ENCODE results near the gene MINDY2. TPM values are rescaled to one million over a fixed set of nuclear protein-coding genes. Genes with fewer than 3 reads are reported as not detected.

MINDY2 gene
- total RNA-seq, 2 donors from 2014 or later: 26.6 to 32.5 TPM

GRCh38 chr15:58758141-58758540, 13.0 kb upstream of the MINDY2 start:
- no peak overlapping the region for H3K27ac ChIP-seq (ENCODE audit: low read depth, low read length)
- H3K27me3 ChIP-seq (ENCODE audit: control insufficient read depth, insufficient read depth, low read length, poor library complexity, severe bottlenecking): no peaks in the 10 kb centered on the region
- H3K9me3 ChIP-seq (ENCODE audit: control insufficient read depth, low read length): no peaks in the 10 kb centered on the region
- no peak overlapping the region for H3K4me3 ChIP-seq (ENCODE audit: low read length)
- no peak overlapping the region for H3K9ac ChIP-seq (ENCODE audit: extremely low read depth, low read length, poor library complexity, severe bottlenecking)
- TF ChIP-seq CTCF (conservative IDR thresholded peaks at IDR 0.05): no peak
- no peak overlapping the region for H3K27ac Mint-ChIP-seq
- DNase-seq: no peak
- H3K36me3 Mint-ChIP-seq (ENCODE audit: low read depth): no peaks in the 10 kb centered on the region
- H3K36me3 ChIP-seq (ENCODE audit: control insufficient read depth, insufficient read depth, low read length): no peaks in the 10 kb centered on the region
- H3K27me3 Mint-ChIP-seq (ENCODE audit: insufficient read depth): no peaks in the 10 kb centered on the region
- no peaks in the 10 kb centered on the region for H3K9me3 Mint-ChIP-seq
- H3K4me1 Mint-ChIP-seq: no peaks in the 10 kb centered on the region
- 58 to 89% methylated on average over 1 to 2 of the region's 3 CpGs for WGBS, 2 experiments (ENCODE audit: insufficient coverage in 1 of 2, insufficient read length in 1 of 2)
- no peak overlapping the region for H3K4me3 Mint-ChIP-seq
- H3K4me1 ChIP-seq (ENCODE audit: control insufficient read depth, insufficient read depth, low read length): no peaks in the 10 kb centered on the region

GRCh38 chr15:58760385-58761009, 10.6 kb upstream of the MINDY2 start:
- no peak overlapping the region for H3K27ac Mint-ChIP-seq
- no peaks in the 10 kb centered on the region for H3K4me1 Mint-ChIP-seq
- no peak overlapping the region for H3K27ac ChIP-seq (ENCODE audit: low read depth, low read length)
- peaks cover 13% of the 10 kb centered on the region for H3K9me3 Mint-ChIP-seq
- H3K27me3 ChIP-seq (ENCODE audit: control insufficient read depth, insufficient read depth, low read length, poor library complexity, severe bottlenecking): no peaks in the 10 kb centered on the region
- H3K36me3 ChIP-seq (ENCODE audit: control insufficient read depth, insufficient read depth, low read length): no peaks in the 10 kb centered on the region
- no peaks in the 10 kb centered on the region for H3K36me3 Mint-ChIP-seq (ENCODE audit: low read depth)
- H3K27me3 Mint-ChIP-seq (ENCODE audit: insufficient read depth): no peaks in the 10 kb centered on the region
- H3K4me3 Mint-ChIP-seq: no peak overlapping the region
- peaks cover 11% of the 10 kb centered on the region for H3K9me3 ChIP-seq (ENCODE audit: control insufficient read depth, low read length)
- DNase-seq: no peak
- H3K4me1 ChIP-seq (ENCODE audit: control insufficient read depth, insufficient read depth, low read length): no peaks in the 10 kb centered on the region
- TF ChIP-seq CTCF (conservative IDR thresholded peaks at IDR 0.05): peak; percentile 52
- H3K4me3 ChIP-seq (ENCODE audit: low read length): no peak overlapping the region
- H3K9ac ChIP-seq (ENCODE audit: extremely low read depth, low read length, poor library complexity, severe bottlenecking): no peak overlapping the region
- WGBS, 2 experiments (ENCODE audit: insufficient coverage in 1 of 2, insufficient read length in 1 of 2): 91 to 95% methylated on average over 4 to 7 of the region's 7 CpGs

GRCh38 chr15:58761010-58761388, 10.1 kb upstream of the MINDY2 start:
- Histone ChIP-seq H3K4me1 (ENCODE audit: control insufficient read depth, insufficient read depth, low read length) (no peaks in the 10 kb centered on the region), H3K4me3 (ENCODE audit: low read length) (no peak overlapping the region), H3K27me3 (ENCODE audit: control insufficient read depth, insufficient read depth, low read length, poor library complexity, severe bottlenecking) (no peaks in the 10 kb centered on the region), H3K9ac (ENCODE audit: extremely low read depth, low read length, poor library complexity, severe bottlenecking) (no peak overlapping the region), H3K9me3 (ENCODE audit: control insufficient read depth, low read length) (peaks cover 11% of the 10 kb centered on the region), H3K36me3 (ENCODE audit: control insufficient read depth, insufficient read depth, low read length) (no peaks in the 10 kb centered on the region), H3K27ac (ENCODE audit: low read depth, low read length) (no peak overlapping the region)
- Mint-ChIP-seq H3K4me3 (no peak overlapping the region), H3K4me1 (no peaks in the 10 kb centered on the region), H3K9me3 (peaks cover 13% of the 10 kb centered on the region), H3K27ac (no peak overlapping the region), H3K27me3 (ENCODE audit: insufficient read depth) (no peaks in the 10 kb centered on the region), H3K36me3 (ENCODE audit: low read depth) (no peaks in the 10 kb centered on the region)
- WGBS, 2 experiments (ENCODE audit: insufficient coverage in 1 of 2, insufficient read length in 1 of 2): 100% methylated on average over 1 of the region's 1 CpG
- no peak for DNase-seq
- no peak for TF ChIP-seq CTCF (conservative IDR thresholded peaks at IDR 0.05)
